Mucosa of rectum (tissue), 2 donors: ENCODE measurements around the gene LBX2.

Experiments used
- H3K27ac ChIP-seq, 2 donors: one replicate each; pipeline ENCODE4 v1.7.0; 2013; ENCODE audit warnings: inconsistent platforms in 2 of 2, low read depth in 2 of 2, low read length in 2 of 2
- H3K27me3 ChIP-seq, 2 donors: one replicate each; pipeline ENCODE4 v1.7.0; 2013; ENCODE audit warnings: low read length in 2 of 2; ENCODE audit not compliant: control insufficient read depth in 2 of 2, insufficient read depth in 2 of 2
- H3K36me3 ChIP-seq, 2 donors: one replicate each; pipeline ENCODE4 v1.7.0; 2013; ENCODE audit warnings: low read length in 2 of 2; ENCODE audit not compliant: control insufficient read depth in 2 of 2, insufficient read depth in 2 of 2
- H3K4me1 ChIP-seq, 2 donors: one replicate each; pipeline ENCODE4 v1.7.0; 2013; ENCODE audit warnings: low read length in 2 of 2, mild to moderate bottlenecking in 1 of 2; ENCODE audit not compliant: control insufficient read depth in 2 of 2, insufficient read depth in 2 of 2
- H3K4me3 ChIP-seq, 2 donors: one replicate each; pipeline ENCODE4 v1.7.0; 2013; ENCODE audit warnings: low read length in 2 of 2
- H3K9ac ChIP-seq, 2 donors: one replicate each; pipeline ENCODE4 v1.7.0; 2013; ENCODE audit warnings: low read length in 2 of 2, low read depth in 1 of 2, mild to moderate bottlenecking in 1 of 2
- H3K9me3 ChIP-seq, 2 donors: one replicate each; pipeline ENCODE4 v1.7.0; 2013; ENCODE audit warnings: low read length in 2 of 2; ENCODE audit not compliant: control insufficient read depth in 2 of 2
- donor health status: healthy.
- donor health status: Normal muscosa, but diverticular disease.

Gene LBX2

DNA sequence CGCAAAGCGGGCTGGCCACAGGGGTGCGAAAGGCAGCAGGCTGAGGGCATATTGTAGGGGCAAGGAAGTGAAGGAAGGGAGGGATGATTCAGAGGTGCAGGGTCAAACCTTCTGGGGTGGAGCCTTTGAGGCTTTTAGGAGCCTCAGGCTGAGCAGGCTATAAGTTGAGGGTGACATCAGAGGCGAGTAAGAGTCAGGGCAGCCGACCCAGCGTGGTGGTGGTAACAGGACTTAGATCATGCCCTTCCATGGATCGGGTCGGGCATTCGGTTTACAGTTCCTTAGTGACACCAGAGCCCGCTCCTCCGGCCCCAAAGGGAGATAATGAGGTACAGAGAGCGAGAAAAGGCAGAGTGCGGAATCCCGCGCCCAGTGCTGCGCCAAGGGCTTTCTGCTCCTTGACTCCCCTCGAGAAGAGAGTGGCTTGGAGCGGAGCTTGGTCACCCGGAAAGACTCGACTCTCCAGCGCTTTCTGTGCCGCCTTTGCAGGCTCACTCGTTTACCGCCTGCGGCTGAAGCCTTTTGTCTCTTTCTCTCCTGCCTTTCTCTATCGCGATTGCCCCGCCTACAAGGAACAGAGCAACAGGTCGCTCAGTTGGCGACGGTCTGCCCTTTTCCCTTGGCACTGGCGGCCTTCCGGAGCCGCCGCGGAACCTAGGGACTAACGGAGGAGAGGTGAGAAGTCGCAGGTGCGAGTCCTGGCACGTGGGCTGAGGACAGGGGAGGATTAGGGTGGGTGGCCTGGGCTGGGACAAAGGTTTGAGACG lies 720 bp downstream of the LBX2 start:
- no peak overlapping the region for H3K27ac ChIP-seq
- H3K4me1 ChIP-seq, result peaks cover 29 to 36% of the 10 kb centered on the region in 2 donors
- H3K4me3 ChIP-seq, result peak overlapping the region; percentile 63 to 73
- no peaks in the 10 kb centered on the region for H3K9me3 ChIP-seq
- H3K36me3 ChIP-seq, result peaks cover under 1 to 2% of the 10 kb centered on the region in 2 donors
- H3K27me3 ChIP-seq, result peaks cover 14 to 34% of the 10 kb centered on the region in 2 donors
- peak overlapping the region in 1 of 2 donors; percentile 33 for H3K9ac ChIP-seq

DNA sequence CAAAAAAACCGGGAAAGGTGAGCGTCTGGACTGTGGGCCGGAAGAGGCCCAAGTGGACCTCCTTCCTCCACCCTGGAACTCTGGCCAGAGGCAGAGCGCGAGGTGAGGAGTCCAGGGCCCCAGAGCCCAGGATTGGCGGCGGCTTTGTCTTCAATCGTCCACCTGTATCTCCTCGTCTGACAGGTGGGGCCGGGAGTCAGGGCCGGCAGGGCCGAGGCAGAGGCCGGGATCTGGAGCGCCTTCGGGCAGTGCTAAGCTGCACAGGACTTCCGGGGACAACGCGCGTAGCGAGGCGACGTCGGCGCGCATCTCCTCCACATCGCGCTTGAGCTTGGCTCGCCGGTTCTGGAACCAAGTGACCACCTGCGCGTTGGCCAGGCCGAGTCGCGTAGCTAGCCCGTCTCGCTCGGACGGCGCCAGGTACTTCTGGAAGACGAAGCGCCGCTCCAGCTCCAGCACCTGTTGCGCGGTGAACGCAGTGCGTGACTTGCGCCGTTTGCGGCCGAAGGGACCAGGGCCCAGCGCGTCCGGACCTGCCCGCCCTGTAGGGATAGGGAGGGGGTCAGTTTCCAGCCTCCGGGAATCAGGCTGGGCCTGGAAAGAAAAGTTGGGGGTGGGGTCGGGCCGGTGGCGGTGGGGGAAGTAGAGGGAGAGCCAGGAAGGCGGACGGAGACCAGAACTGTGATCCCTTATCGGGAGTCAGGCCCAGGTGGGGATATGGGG lies 1.5 kb downstream of the LBX2 start:
- Histone ChIP-seq H3K27me3 (peaks cover 14 to 34% of the 10 kb centered on the region in 2 donors), H3K9me3 (no peaks in the 10 kb centered on the region), H3K4me3 (peak overlapping the region; percentile 63 to 73), H3K9ac (peak overlapping the region; percentile 26 to 33), H3K4me1 (peaks cover 25 to 30% of the 10 kb centered on the region in 2 donors), H3K36me3 (peaks cover 8 to 9% of the 10 kb centered on the region in 2 donors), H3K27ac (no peak overlapping the region)

DNA sequence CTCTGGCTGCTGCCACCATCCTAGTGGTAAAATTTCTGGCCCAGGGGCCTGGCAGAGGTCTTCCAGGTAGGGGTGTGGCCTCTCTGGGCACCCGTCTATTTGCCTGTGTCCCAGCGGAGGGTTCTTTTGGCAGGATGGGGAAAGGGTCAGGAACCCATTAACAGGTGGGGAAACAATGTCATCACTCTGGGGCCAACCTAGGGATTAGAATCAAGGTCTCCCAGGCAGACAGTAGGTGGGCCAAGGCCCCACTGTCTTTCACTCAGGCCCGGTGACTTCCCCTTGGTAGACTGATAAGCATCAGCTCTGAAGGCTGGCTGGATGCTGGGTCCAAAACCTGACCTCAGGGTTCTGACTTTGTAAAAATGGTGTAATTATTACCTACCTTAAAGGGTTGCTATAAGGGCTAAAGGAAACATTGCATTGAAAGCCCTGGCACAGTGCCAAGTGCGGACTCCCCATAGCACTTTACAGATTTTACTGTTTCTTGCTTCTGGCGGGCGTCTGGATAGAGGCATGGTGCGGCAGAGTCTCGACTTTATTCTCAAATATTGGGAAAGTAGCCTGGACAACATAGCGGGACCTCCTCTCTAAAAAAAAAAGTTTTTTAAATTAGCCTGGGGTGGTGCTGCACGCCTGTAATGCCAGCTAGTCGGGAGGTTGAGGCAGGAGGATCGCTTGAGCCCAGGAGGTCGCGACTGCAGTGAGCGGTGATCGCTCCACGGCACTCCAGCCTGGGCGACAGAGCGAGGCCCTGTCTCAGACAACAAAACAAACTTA lies 2.2 kb downstream of the LBX2 start:
- H3K27ac ChIP-seq, result no peak overlapping the region
- H3K9ac ChIP-seq, result peak overlapping the region in 1 of 2 donors; percentile 33

DNA sequence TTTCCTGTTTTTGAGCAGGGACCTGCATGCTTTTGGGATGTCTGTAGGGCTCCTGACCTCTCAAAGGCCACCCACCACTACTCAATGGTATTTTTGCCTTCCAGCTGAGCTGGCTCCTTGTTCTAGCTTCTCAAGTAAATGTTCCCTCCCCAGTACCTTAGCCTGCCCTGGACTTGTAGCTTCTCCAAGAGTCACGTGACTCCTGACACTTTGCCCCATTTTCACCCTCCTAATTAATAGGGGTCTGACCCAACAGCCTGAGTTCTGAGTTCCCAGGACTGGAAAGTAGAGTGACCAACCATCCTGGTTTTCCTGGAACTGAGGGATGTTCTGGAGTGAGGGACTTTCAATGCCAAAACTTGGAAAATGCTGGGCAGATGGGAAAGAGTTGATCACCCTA lies 4.0 kb downstream of the LBX2 start:
- Histone ChIP-seq H3K4me1 (peaks cover 25% of the 10 kb centered on the region in 2 donors), H3K9ac (no peak overlapping the region), H3K4me3 (no peak overlapping the region), H3K9me3 (no peaks in the 10 kb centered on the region), H3K36me3 (peaks cover 32 to 34% of the 10 kb centered on the region in 2 donors), H3K27ac (no peak overlapping the region), H3K27me3 (peaks cover 11 to 34% of the 10 kb centered on the region in 2 donors)

More for the DNA sequence above, 2.2 kb downstream of the LBX2 start:
- H3K9me3 ChIP-seq, result no peaks in the 10 kb centered on the region
- peaks cover 25 to 29% of the 10 kb centered on the region in 2 donors for H3K4me1 ChIP-seq
- H3K4me3 ChIP-seq, result peak overlapping the region; percentile 63 to 73
- H3K36me3 ChIP-seq, result peaks cover 15 to 16% of the 10 kb centered on the region in 2 donors
- H3K27me3 ChIP-seq, result peaks cover 14 to 34% of the 10 kb centered on the region in 2 donors

DNA sequence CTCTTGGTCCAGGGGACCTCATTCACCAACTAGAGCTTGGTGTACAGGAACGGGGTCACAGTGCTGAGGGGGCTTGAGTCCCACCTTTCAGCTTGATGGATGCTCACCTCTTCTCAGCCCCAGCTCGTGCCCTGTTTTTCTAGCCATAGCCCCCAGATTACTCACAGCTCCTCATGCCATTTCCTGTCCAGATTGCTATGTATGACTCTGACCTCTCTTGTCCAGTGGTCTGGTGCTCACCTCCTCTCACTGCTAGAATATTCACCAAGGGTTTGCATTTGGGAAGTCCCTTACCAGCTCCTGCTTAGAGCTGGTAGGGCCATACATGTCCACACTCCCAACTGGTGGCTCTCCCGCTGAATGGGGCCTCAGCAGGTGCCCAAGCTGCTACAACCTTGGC lies 5.9 kb downstream of the LBX2 start:
- no peak overlapping the region for H3K27ac ChIP-seq
- no peak overlapping the region for H3K9ac ChIP-seq
- H3K9me3 ChIP-seq, result no peaks in the 10 kb centered on the region
- H3K4me3 ChIP-seq, result no peak overlapping the region
- H3K27me3 ChIP-seq, result peaks cover 2 to 16% of the 10 kb centered on the region in 2 donors
- H3K36me3 ChIP-seq, result peaks cover 40 to 43% of the 10 kb centered on the region in 2 donors
- H3K4me1 ChIP-seq, result peaks cover 11% of the 10 kb centered on the region in 2 donors

DNA sequence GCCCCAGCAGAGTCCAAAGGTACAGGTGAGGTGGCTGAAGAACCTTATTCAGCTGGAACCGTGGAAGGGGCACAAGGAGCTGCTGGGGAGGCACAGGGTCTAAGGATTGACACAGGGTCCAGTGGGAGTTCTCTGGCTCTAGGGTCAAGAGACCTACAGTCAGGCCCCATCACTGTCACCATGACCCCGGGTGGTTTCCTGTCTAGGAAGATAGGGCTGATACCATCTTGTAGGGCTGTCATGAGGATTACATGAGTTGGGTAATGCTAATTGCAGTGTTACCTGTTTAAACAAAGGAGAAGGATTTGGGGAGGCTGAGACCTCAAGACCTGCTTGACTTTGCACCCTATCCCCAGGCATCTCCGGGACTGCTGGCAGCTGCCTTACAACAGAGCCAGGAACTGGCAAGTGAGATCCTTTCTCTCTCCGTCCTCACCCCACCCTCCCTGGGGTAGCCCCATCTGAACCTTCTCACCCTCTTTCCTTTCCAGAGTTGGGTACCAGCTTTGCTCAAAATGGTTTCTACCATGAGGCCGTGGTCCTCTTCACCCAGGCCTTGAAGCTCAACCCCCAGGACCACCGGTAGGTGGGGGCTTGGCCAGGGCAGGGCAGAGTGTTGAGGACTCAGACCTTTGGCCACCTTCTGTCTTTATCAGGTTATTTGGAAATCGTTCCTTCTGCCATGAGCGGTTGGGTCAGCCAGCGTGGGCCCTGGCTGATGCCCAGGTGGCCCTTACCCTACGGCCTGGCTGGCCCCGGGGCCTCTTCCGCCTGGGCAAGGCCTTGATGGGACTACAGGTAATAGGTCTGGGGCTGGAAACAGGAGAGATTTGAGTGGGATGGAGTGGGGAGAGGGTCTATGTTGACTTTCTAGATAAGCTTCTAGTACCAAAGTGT lies 7.5 kb downstream of the LBX2 start:
- H3K9ac ChIP-seq, result no peak overlapping the region
- H3K27me3 ChIP-seq, result no peaks in the 10 kb centered on the region
- H3K4me1 ChIP-seq, result no peaks in the 10 kb centered on the region
- H3K4me3 ChIP-seq, result no peak overlapping the region
- no peaks in the 10 kb centered on the region for H3K9me3 ChIP-seq
- H3K27ac ChIP-seq, result no peak overlapping the region
- H3K36me3 ChIP-seq, result peaks cover 43 to 45% of the 10 kb centered on the region in 2 donors

DNA sequence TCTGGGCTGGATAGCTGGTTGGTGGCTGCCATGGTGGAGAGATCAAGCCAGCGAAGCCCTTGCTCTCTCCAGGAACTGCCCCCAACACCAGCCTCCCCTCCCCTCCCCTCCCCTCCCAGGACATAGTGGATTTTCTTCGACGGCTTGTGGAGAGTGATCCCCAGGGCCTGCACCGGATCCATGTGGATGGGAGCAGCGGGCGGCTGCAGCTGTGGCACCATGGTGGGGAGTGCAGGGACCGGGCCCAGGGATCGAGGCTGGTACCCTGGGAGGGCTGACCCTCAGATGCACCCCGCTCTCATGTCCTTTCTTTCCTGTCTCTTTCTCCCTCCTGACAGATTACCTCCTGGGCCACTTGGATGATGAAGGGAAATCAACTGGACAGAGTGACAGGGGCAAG lies 9.5 kb downstream of the LBX2 start:
- no peak overlapping the region for H3K9ac ChIP-seq
- no peaks in the 10 kb centered on the region for H3K9me3 ChIP-seq
- H3K27ac ChIP-seq, result no peak overlapping the region
- H3K4me1 ChIP-seq, result no peaks in the 10 kb centered on the region
- H3K4me3 ChIP-seq, result no peak overlapping the region
- no peaks in the 10 kb centered on the region for H3K27me3 ChIP-seq
- H3K36me3 ChIP-seq, result peaks cover 46 to 50% of the 10 kb centered on the region in 2 donors

DNA sequence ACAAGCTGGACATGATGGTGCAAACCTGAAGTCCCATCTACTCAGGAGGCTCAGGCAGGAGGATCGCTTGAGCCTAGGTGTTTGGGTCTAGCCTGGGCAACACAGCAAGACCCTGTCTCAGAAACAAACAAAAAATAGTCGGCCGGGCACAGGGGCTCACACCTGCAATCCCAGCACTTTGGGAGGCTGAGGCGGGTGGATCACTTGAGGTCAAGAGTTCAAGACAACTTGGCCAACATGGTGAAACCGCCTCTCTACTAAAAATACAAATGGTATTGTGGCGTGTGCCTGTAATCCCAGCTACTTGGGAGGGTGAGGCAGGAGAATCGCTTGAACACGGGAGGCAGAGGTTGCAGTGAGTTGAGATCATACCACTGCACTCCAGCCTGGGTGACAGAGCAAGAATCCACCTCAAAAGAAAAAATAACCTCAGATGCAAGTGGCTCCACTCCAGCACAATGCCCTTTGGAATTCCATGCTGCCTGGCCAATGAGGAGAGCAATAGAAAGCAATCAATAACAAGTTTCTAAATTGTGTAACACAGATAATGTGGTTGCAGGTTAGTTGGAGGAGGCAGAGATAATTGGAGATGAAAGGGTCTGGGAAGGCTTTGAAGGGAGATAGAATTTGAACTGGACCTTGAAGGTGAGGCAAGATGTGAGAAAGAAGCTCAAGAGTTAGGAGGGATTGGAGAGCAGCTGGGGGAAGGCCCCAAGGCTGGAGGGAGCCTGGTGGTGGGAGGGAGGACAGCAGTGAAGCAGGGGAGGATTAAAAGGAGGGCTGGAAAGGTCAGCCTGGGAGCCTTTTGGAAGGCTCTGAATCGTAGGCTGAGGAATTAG lies 10.5 kb downstream of the LBX2 start:
- H3K9ac ChIP-seq, result no peak overlapping the region
- H3K4me1 ChIP-seq, result no peaks in the 10 kb centered on the region
- no peak overlapping the region for H3K27ac ChIP-seq
- H3K4me3 ChIP-seq, result no peak overlapping the region
- no peaks in the 10 kb centered on the region for H3K27me3 ChIP-seq
- peaks cover 46 to 50% of the 10 kb centered on the region in 2 donors for H3K36me3 ChIP-seq
- H3K9me3 ChIP-seq, result no peaks in the 10 kb centered on the region

DNA sequence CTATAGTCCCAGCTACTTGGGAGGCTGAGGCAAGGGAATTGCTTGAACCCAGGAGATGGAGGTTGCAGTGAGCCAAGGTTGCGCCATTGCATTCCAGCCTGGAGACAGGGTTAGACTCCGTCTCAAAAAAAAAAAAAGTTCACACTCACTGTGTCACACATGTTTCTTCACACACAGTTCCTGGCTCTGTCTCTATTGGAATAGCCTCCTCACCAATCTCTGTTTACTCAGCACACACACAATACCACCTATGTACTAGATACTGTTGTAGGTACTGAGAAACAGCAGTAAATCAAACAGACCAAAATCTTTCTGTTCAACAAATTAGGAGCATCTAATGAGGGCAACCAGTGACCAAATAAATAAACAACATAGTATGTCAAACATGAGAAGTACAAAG lies 13.3 kb downstream of the LBX2 start:
- no peak overlapping the region for H3K27ac ChIP-seq
- no peak overlapping the region for H3K4me3 ChIP-seq
- no peak overlapping the region for H3K9ac ChIP-seq
- no peaks in the 10 kb centered on the region for H3K9me3 ChIP-seq
- peaks cover 20 to 24% of the 10 kb centered on the region in 2 donors for H3K36me3 ChIP-seq
- no peaks in the 10 kb centered on the region for H3K27me3 ChIP-seq
- peaks cover 16% of the 10 kb centered on the region in 2 donors for H3K4me1 ChIP-seq
